Activated T-cell treated with anti-CD3 and anti-CD28 coated beads, Interleukin-2, amount 50 U/mL, for 24 hours (primary cell): ENCODE results near the gene INSIG1.

Source experiments
- DNase-seq: peaks from one replicate; pipeline ENCODE4 v3.0.0-alpha.2; 2020
- H3K27ac Mint-ChIP-seq: 2 replicates; pipeline ENCODE4 v1.8.0; 2020; ENCODE audit warnings: mild to moderate bottlenecking, mixed read lengths
- H3K27me3 Mint-ChIP-seq: 2 replicates; pipeline ENCODE4 v1.8.0; 2020; ENCODE audit warnings: mixed read lengths
- H3K36me3 Mint-ChIP-seq: 2 replicates; pipeline ENCODE4 v1.8.0; 2020; ENCODE audit warnings: low read depth, mixed read lengths
- H3K4me1 Mint-ChIP-seq: 2 replicates; pipeline ENCODE4 v1.8.0; 2020; ENCODE audit warnings: low read depth, mixed read lengths
- H3K4me3 Mint-ChIP-seq: 2 replicates; pipeline ENCODE4 v1.8.0; 2020; ENCODE audit warnings: mild to moderate bottlenecking, moderate library complexity, mixed read lengths
- H3K9me3 Mint-ChIP-seq: 2 replicates; pipeline ENCODE4 v1.8.0; 2020; ENCODE audit warnings: mixed read lengths

The INSIG1 gene

DNA sequence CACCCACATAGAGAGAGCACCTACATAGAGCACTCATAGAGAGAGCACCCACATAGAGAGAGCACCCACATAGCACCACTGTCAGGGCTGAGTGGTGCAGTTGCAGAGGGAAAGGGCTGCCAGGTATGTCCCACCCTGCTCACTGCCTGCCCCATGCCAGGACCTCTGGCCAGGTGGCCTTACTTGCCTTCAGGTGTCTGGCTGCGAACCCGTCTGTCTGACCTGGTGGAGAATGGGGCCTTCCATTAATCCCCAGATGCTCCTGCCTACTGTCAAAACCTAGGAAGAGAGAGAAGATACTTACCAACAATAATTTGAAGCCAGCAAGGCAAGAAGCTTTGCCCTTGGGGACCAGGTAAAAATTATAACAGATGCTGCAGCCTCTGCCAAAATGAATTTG is 51.1 kb downstream of the INSIG1 start:
- no peak overlapping the region for H3K27ac Mint-ChIP-seq

GRCh38 chr7:155349601-155350331 is 52.1 kb downstream of the INSIG1 start:
- Mint-ChIP-seq H3K27ac (no peak overlapping the region), H3K4me1 (peaks cover 6% of the 10 kb centered on the region), H3K4me3 (no peak overlapping the region), H3K9me3 (no peaks in the 10 kb centered on the region), H3K27me3 (peaks cover 21% of the 10 kb centered on the region), H3K36me3 (no peaks in the 10 kb centered on the region)
- DNase-seq = no peak

More for the DNA sequence above, 51.1 kb downstream of the INSIG1 start:
- no peak for DNase-seq
- Mint-ChIP-seq H3K4me1 (peaks cover 6% of the 10 kb centered on the region), H3K27me3 (peaks cover 21% of the 10 kb centered on the region), H3K9me3 (no peaks in the 10 kb centered on the region), H3K36me3 (no peaks in the 10 kb centered on the region), H3K4me3 (no peak overlapping the region)

- no peaks in the 10 kb centered on the region for H3K36me3 Mint-ChIP-seq
- no peak overlapping the region for H3K27ac Mint-ChIP-seq
- H3K4me1 Mint-ChIP-seq = no peaks in the 10 kb centered on the region
- H3K9me3 Mint-ChIP-seq = no peaks in the 10 kb centered on the region
- DNase-seq = no peak
- H3K4me3 Mint-ChIP-seq = no peak overlapping the region
- H3K27me3 Mint-ChIP-seq = peaks cover 23% of the 10 kb centered on the region
These were observed 53.6 kb downstream of the INSIG1 start for GRCh38 chr7:155351120-155351870.

GRCh38 chr7:155352076-155352752 is 54.5 kb downstream of the INSIG1 start:
- DNase-seq = no peak
- H3K4me3 Mint-ChIP-seq = no peak overlapping the region
- H3K4me1 Mint-ChIP-seq = no peaks in the 10 kb centered on the region
- no peak overlapping the region for H3K27ac Mint-ChIP-seq
- H3K36me3 Mint-ChIP-seq = no peaks in the 10 kb centered on the region
- H3K9me3 Mint-ChIP-seq = no peaks in the 10 kb centered on the region
- peaks cover 30% of the 10 kb centered on the region for H3K27me3 Mint-ChIP-seq

GRCh38 chr7:155352753-155353115 is 55.1 kb downstream of the INSIG1 start:
- no peak overlapping the region for H3K4me3 Mint-ChIP-seq
- DNase-seq = no peak
- no peak overlapping the region for H3K27ac Mint-ChIP-seq
- no peaks in the 10 kb centered on the region for H3K9me3 Mint-ChIP-seq
- no peaks in the 10 kb centered on the region for H3K4me1 Mint-ChIP-seq
- H3K27me3 Mint-ChIP-seq = peaks cover 35% of the 10 kb centered on the region
- H3K36me3 Mint-ChIP-seq = no peaks in the 10 kb centered on the region

- no peak overlapping the region for H3K4me3 Mint-ChIP-seq
- H3K27me3 Mint-ChIP-seq = peaks cover 39% of the 10 kb centered on the region
- no peak overlapping the region for H3K27ac Mint-ChIP-seq
- no peaks in the 10 kb centered on the region for H3K36me3 Mint-ChIP-seq
- no peaks in the 10 kb centered on the region for H3K4me1 Mint-ChIP-seq
- H3K9me3 Mint-ChIP-seq = no peaks in the 10 kb centered on the region
- DNase-seq = no peak
These were observed 55.7 kb downstream of the INSIG1 start for GRCh38 chr7:155353256-155353897.

DNA sequence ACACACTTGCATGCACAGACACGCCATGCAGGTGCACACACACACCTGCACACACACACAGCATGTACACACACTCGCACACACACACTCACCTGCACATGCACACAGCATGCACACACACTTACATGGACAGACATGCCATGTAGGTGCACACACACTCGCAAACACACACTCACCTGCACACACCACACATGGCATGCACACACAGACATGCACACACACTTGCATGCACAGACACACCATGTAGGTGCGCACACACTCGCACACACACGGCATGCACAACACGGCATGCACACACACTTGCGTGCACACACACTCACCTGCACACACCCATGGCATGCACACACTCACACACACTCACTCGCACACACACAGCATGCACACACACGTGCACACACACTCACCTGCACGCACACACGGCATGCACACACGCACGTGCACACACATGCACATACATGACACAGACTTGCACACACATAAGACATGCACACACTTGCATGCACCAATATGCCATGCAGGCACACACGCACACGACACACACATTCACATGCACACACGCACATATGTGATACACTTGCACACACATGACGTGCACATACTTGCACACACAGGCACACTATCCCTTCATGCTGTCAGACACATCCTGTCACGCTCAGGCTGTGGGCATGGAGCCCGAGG is 56.8 kb downstream of the INSIG1 start:
- no peaks in the 10 kb centered on the region for H3K36me3 Mint-ChIP-seq
- H3K9me3 Mint-ChIP-seq = no peaks in the 10 kb centered on the region
- no peaks in the 10 kb centered on the region for H3K4me1 Mint-ChIP-seq
- peaks cover 45% of the 10 kb centered on the region for H3K27me3 Mint-ChIP-seq
- no peak overlapping the region for H3K4me3 Mint-ChIP-seq
- DNase-seq = no peak
- no peak overlapping the region for H3K27ac Mint-ChIP-seq

DNA sequence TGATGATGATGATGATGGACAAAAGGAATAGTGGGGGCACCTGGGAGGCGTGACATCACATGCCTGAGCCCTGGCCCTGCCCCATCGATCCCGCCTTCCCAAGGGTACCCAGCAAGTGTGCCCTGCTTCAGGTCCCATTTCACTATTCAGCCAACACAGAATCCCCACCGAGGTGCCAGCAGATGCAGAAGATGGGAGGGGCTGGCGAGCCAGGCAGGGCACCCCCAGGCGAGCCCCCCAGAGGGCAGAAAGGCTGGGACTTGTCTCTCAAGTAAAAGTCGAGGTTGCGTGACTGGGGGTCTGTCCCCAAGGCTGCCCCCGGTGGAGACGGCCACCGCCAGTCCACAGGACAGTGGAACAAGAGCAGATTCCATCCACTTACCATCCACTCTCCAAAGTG is 57.5 kb downstream of the INSIG1 start:
- Mint-ChIP-seq H3K36me3 (no peaks in the 10 kb centered on the region), H3K9me3 (no peaks in the 10 kb centered on the region), H3K4me3 (no peak overlapping the region), H3K4me1 (no peaks in the 10 kb centered on the region), H3K27ac (no peak overlapping the region), H3K27me3 (peaks cover 52% of the 10 kb centered on the region)
- DNase-seq = no peak

DNA sequence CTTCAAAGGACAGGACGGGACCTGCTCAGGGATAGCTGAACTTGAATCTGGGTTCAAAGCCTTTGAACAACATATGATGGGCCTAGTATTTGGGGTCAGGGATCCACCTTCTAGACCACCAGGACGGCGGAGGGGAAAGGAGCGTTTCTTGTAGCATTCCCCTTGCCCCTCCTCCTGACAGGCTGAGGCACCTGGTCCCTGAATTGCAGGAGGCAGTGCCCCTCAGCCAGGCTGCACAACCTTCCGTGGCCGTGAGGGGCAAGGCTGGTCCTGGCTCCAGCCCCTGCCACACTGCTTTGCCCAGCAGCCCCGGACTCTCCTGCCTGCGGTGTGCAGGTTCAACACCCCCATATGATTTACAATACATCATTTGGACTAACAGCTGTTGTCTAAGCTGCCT is 58.1 kb downstream of the INSIG1 start:
- no peak overlapping the region for H3K27ac Mint-ChIP-seq
- no peaks in the 10 kb centered on the region for H3K36me3 Mint-ChIP-seq
- H3K9me3 Mint-ChIP-seq = no peaks in the 10 kb centered on the region
- peaks cover 56% of the 10 kb centered on the region for H3K27me3 Mint-ChIP-seq
- DNase-seq = no peak
- no peaks in the 10 kb centered on the region for H3K4me1 Mint-ChIP-seq
- no peak overlapping the region for H3K4me3 Mint-ChIP-seq

- DNase-seq = no peak
- no peaks in the 10 kb centered on the region for H3K4me1 Mint-ChIP-seq
- H3K9me3 Mint-ChIP-seq = no peaks in the 10 kb centered on the region
- no peak overlapping the region for H3K27ac Mint-ChIP-seq
- peaks cover 56% of the 10 kb centered on the region for H3K27me3 Mint-ChIP-seq
- no peaks in the 10 kb centered on the region for H3K36me3 Mint-ChIP-seq
- no peak overlapping the region for H3K4me3 Mint-ChIP-seq
These were observed 58.8 kb downstream of the INSIG1 start for GRCh38 chr7:155356323-155357105.

DNA sequence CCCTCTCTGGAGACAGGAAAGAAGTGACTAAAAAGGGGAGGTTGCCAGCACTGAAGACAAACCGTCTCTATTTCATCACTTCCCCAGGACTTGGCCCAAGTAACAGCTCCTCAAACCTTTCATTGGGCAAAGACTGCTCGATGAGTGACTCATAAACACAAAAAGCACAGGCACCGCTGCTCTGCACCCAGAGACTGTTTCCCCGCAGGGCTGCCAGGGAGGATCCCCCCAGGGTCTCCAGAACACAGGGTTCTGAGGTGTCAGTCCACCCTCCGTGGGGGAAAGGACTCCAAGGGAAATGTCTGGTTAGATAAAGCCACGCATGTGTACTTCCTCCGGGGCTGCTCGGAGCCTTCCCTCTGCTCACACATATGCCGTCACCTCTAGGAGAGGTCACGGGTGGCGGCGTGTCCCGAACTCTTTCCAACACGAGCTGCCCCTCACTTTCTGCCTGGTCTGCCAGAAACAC is 59.9 kb downstream of the INSIG1 start:
- no peak for DNase-seq
- no peak overlapping the region for H3K4me3 Mint-ChIP-seq

GRCh38 chr7:155358066-155358947 is 60.6 kb downstream of the INSIG1 start:
- Mint-ChIP-seq H3K36me3 (no peaks in the 10 kb centered on the region), H3K27me3 (peaks cover 57% of the 10 kb centered on the region), H3K4me3 (no peak overlapping the region), H3K27ac (no peak overlapping the region), H3K9me3 (no peaks in the 10 kb centered on the region), H3K4me1 (no peaks in the 10 kb centered on the region)
- no peak for DNase-seq

More for the DNA sequence above, 59.9 kb downstream of the INSIG1 start:
- no peaks in the 10 kb centered on the region for H3K4me1 Mint-ChIP-seq
- H3K9me3 Mint-ChIP-seq = no peaks in the 10 kb centered on the region
- H3K27me3 Mint-ChIP-seq = peaks cover 56% of the 10 kb centered on the region
- no peak overlapping the region for H3K27ac Mint-ChIP-seq
- H3K36me3 Mint-ChIP-seq = no peaks in the 10 kb centered on the region
